Stimulated activated CD8-positive, alpha-beta memory T cell treated with anti-CD3 and anti-CD28 coated beads, Interleukin-7, amount 100 ng/mL, for 48 hours (primary cell): Measurements from ENCODE around the gene CPM.
A peak's percentile ranks its signal among the peaks of the same experiment; 100 is the strongest.
"Not testable (repeated sequence)": the region's sequence is repeated elsewhere in the genome, so short reads cannot be mapped to it uniquely, and the experiment has no call there.

Experiments used
- DNase-seq, 2 donors: peaks; one replicate each; pipeline ENCODE4 v3.0.0-alpha.2; 2020; ENCODE audit warnings: low read depth in 1 of 2; ENCODE audit errors: extremely low read depth in 1 of 2

CPM gene

GRCh38 chr12:68809190-68810026 is 123.6 kb downstream of the CPM start:
- DNase-seq = no peak

- DNase-seq = peak; percentile 61 to 76
These were observed 124.4 kb downstream of the CPM start for GRCh38 chr12:68808388-68809189.

GRCh38 chr12:68807576-68808387 is 125.2 kb downstream of the CPM start, which contains the start of gene MDM2:
Gene MDM2 (plus strand): TSS chr12:68808177. CDS start chr12:68808478, 301 bp downstream.
- DNase-seq = peak; percentile 90 to 95

GRCh38 chr12:68807274-68807575 is 125.7 kb downstream of the CPM start:
- not testable (repeated sequence) for DNase-seq

GRCh38 chr12:68806488-68807237 is 126.3 kb downstream of the CPM start:
- no peak for DNase-seq

- no peak for DNase-seq
These were observed 127.3 kb downstream of the CPM start for GRCh38 chr12:68805592-68806120.

GRCh38 chr12:68804657-68805591 is 128.0 kb downstream of the CPM start:
- DNase-seq = no peak

GRCh38 chr12:68803948-68804656 is 128.9 kb downstream of the CPM start:
- no peak for DNase-seq

- DNase-seq = not testable (repeated sequence)
These were observed 129.9 kb downstream of the CPM start for GRCh38 chr12:68802911-68803651.

- DNase-seq = not testable (repeated sequence)
These were observed 130.6 kb downstream of the CPM start for GRCh38 chr12:68802372-68802745.
